Muscle layer of duodenum (tissue), 2 donors: ENCODE measurements around the gene CFAP52.
"Not testable (repeated sequence)": the region's sequence is repeated elsewhere in the genome, so short reads cannot be mapped to it uniquely, and the experiment has no call there.

Experiments
- H3K27ac ChIP-seq: one replicate; pipeline ENCODE4 v1.7.0; 2013; ENCODE audit warnings: mild to moderate bottlenecking, low read length
- H3K27me3 ChIP-seq: one replicate; pipeline ENCODE4 v1.7.0; 2013; ENCODE audit warnings: low read depth, mild to moderate bottlenecking, control low read depth, low read length
- H3K36me3 ChIP-seq, 2 donors: one replicate each; pipeline ENCODE4 v1.7.0; 2013; ENCODE audit warnings: low read length in 2 of 2, control low read depth in 1 of 2, mild to moderate bottlenecking in 1 of 2; ENCODE audit not compliant: insufficient read depth in 2 of 2, control insufficient read depth in 1 of 2
- H3K4me1 ChIP-seq, 2 donors: one replicate each; pipeline ENCODE4 v1.7.0; 2013; ENCODE audit warnings: low read length in 2 of 2, mild to moderate bottlenecking in 2 of 2, control low read depth in 1 of 2, moderate library complexity in 1 of 2; ENCODE audit not compliant: insufficient read depth in 2 of 2, control insufficient read depth in 1 of 2
- H3K4me3 ChIP-seq, 2 donors: one replicate each; pipeline ENCODE4 v1.7.0; 2013; ENCODE audit warnings: low read length in 2 of 2, low read depth in 1 of 2, mild to moderate bottlenecking in 1 of 2
- H3K9me3 ChIP-seq, 2 donors: one replicate each; pipeline ENCODE4 v1.7.0; 2013; ENCODE audit warnings: low read length in 2 of 2, control low read depth in 1 of 2, mild to moderate bottlenecking in 1 of 2; ENCODE audit not compliant: control insufficient read depth in 1 of 2
- donor health status: healthy.

CFAP52 gene

DNA sequence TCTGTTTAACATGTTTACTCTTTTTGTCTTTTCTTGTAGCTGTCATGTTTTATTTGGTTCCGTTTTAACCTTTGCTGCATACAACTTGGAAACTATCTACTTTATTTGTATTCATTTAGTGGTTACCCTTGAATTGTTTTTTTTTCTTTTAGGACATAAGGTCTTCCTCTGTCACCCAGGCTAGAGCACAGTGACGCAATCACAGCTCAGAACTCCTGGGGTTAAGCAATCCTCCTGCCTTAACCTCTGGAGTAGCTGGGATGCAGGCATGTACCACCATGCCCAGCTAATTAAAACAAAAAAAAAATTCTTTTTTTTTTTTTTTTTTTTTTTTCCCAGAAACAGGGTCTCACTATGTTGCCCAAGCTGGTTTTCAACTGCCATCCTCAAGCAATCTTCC is 39.0 kb downstream of the CFAP52 start:
- Histone ChIP-seq H3K4me3 (no peak overlapping the region), H3K36me3 (no peaks in the 10 kb centered on the region), H3K27ac (no peak overlapping the region), H3K9me3 (no peaks in the 10 kb centered on the region), H3K27me3 (no peaks in the 10 kb centered on the region), H3K4me1 (no peaks in the 10 kb centered on the region)

DNA sequence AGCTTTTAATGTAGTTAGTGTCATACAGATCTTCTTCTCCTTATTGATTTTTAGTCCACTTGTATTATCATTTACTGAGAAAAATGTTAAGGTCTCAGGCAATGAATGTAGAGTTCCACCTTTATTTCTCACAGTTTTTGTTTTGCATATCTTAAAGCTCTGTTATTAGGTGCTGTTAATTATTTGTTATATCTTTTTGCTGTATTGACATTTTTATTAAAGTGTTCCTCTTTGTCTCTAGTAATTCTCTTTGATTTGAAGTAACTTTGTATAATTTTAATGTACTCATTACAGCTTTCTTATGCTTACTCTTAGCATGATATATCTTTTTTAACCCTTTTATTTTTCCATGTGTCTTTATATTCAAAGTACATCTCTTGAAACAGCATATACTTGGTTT is 46.5 kb downstream of the CFAP52 start:
- no peaks in the 10 kb centered on the region for H3K27me3 ChIP-seq
- H3K4me1 ChIP-seq, result no peaks in the 10 kb centered on the region
- no peak overlapping the region for H3K27ac ChIP-seq
- peaks cover 5 to 18% of the 10 kb centered on the region in 2 donors for H3K9me3 ChIP-seq
- H3K36me3 ChIP-seq, result no peaks in the 10 kb centered on the region
- no peak overlapping the region for H3K4me3 ChIP-seq

DNA sequence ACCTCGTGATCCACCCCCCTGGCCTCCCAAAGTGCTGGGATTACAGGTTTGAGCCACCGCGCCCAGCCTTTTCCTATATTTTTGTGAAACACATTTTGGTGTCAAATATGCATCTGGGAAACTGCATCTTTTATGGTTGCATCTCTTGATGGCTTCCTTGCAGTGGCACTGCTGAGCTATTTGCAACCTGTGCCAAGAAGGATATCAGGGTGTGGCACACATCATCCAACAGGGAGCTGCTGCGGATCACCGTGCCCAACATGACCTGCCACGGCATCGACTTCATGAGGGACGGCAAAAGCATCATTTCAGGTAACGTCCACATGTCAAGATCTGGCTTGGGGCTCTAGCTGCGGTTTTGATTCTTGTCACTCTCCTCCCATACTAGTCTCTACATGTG is 52.1 kb downstream of the CFAP52 start:
- Histone ChIP-seq H3K27ac (no peak overlapping the region), H3K9me3 (peaks cover 5 to 9% of the 10 kb centered on the region in 2 donors), H3K4me3 (no peak overlapping the region), H3K36me3 (no peaks in the 10 kb centered on the region), H3K4me1 (no peaks in the 10 kb centered on the region), H3K27me3 (no peaks in the 10 kb centered on the region)

DNA sequence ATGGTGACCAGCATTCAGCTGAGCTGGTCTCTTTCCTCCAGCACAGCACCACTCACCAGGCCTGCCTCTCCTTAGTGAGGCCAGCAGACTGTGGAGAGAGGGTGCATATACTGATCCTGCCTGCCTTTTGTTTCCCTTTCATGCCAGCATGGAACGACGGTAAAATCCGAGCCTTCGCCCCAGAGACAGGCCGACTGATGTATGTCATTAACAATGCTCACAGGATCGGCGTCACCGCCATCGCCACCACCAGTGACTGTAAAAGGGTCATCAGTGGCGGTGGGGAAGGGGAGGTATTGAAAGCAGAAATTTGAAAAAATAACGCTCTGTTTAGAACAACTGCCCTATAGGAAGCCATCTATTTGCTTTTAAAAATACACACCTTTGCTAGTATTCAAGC is 56.3 kb downstream of the CFAP52 start:
- no peaks in the 10 kb centered on the region for H3K4me1 ChIP-seq
- no peaks in the 10 kb centered on the region for H3K9me3 ChIP-seq
- H3K4me3 ChIP-seq, result no peak overlapping the region
- no peaks in the 10 kb centered on the region for H3K36me3 ChIP-seq
- H3K27ac ChIP-seq, result no peak overlapping the region
- H3K27me3 ChIP-seq, result no peaks in the 10 kb centered on the region

DNA sequence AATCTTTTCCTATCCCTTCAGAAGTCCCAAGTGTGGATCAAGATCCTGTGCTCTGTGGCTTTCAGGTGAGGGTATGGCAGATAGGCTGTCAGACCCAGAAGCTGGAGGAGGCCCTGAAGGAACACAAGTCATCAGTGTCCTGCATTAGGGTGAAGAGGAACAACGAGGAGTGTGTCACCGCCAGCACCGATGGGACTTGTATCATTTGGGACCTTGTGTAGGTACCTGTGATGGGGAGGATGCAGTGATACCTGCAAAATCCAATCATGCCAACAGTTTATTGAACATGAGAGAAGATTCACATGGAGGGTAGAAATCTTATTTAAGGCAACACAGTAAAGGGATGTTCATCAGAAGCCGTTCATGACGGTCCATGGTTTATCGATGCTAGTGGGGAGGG is 58.9 kb downstream of the CFAP52 start:
- no peak overlapping the region for H3K27ac ChIP-seq
- no peak overlapping the region for H3K4me3 ChIP-seq
- no peaks in the 10 kb centered on the region for H3K9me3 ChIP-seq
- H3K27me3 ChIP-seq, result no peaks in the 10 kb centered on the region
- H3K36me3 ChIP-seq, result no peaks in the 10 kb centered on the region
- H3K4me1 ChIP-seq, result no peaks in the 10 kb centered on the region

DNA sequence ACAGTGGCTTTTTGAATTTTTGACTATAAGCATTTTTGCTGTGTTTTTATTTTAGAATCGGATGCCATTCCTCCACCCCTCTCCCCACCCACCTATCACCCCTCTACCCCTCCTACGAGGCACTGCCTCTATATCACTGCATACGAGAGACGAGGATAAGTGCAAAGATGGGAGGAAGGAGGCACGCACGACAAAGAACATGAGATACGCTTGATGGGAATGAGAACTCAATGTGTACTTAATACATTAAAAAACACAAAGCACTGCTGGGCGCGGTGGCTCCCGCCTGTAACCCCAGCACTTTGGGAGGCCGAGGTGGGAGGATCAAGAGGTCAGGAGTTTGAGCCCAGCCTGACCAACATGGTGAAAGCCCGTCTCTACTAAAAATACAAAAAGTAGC is 60.1 kb downstream of the CFAP52 start:
- Histone ChIP-seq H3K4me3 (no peak overlapping the region), H3K27me3 (no peaks in the 10 kb centered on the region), H3K27ac (no peak overlapping the region), H3K36me3 (no peaks in the 10 kb centered on the region), H3K9me3 (no peaks in the 10 kb centered on the region), H3K4me1 (no peaks in the 10 kb centered on the region)

DNA sequence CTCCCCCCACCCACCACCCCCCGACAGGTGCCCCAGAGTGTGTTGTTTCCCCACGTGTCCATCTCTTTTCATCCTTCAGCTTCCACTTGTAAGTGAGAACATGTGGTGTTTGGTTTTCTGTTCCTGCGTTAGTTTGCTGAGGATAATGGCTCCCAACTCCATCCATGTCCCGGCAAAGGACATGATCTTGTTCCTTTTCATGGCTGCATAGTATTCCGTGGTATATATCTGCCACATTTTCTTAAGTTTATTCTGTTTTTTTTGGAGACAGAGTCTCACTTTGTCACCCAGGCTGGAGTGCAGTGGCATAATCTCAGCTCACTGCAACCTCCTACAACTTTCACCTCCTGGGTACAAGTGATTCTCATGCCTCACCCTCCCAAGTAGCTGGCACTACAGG is 63.9 kb downstream of the CFAP52 start:
- H3K4me3 ChIP-seq, H3K4me1 ChIP-seq, H3K27me3 ChIP-seq, H3K36me3 ChIP-seq, H3K27ac ChIP-seq, H3K9me3 ChIP-seq: not testable (repeated sequence)

DNA sequence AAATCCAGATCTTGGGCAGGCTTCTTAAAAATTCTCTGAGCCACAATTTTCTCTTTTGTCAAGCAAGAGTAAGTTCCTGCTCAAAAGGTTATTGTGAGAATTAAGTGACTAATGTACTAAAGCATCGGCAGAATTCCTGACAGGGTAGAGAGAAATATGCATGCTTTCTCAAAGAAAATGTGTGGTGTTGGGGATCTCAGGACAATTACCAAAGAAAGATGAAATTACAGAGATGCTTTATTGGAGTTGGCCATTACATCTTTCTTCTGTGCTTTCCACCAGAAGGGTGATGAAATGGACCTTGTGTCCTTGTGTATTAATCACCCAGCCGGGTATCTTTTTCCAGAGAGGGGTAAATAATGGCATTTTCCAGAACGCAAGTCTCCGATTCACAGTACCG is 67.2 kb downstream of the CFAP52 start:
- peaks cover 9% of the 10 kb centered on the region for H3K27me3 ChIP-seq
- H3K27ac ChIP-seq, result no peak overlapping the region
- no peaks in the 10 kb centered on the region for H3K36me3 ChIP-seq
- no peak overlapping the region for H3K4me3 ChIP-seq
- peaks cover 0 to 20% of the 10 kb centered on the region in 2 donors for H3K4me1 ChIP-seq
- H3K9me3 ChIP-seq, result peaks cover 0 to 3% of the 10 kb centered on the region in 2 donors

DNA sequence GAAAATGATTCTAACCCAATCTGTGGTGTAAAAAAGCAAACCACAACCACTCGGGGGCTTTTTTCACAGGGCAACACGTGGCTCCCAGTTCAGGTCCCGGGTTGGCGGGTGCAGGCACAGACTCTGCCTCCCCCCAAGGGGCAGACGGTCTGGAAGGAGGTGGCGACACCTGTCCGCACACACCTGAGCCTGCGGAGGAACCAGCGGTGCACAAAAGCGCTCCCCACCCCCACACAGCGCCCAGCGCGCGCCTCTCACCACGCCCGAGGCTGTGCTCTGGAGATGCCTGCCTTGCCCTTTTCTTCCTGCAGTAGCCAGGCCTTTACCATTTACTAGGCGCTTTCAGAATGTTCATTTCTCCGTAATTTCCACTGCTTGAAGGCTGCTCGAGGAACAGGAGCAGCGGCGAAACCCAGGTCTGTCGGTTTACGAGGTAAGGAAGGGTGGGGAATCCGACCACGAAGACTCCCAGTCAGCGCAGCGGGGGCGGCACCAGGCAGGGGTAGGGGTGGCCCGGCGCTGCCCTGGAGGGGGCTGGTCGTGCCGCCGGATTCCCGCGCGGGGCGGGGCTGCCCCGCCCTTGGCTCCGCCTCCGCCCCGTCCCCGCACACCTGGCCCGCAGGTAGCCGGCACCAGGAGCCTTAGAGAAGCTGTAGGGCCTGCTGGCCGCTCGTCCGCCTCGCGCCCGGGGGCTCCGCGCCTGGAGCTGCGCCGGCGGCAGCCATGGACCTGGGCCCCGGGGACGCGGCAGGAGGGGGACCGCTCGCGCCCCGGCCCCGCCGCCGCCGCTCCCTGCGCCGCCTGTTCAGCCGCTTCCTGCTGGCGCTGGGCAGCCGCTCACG is 68.7 kb downstream of the CFAP52 start, which contains the start of gene USP43:
USP43 (plus strand) TSS at position 608 of the 842 bp plus-strand sequence; CDS start at position 724, 116 bp downstream.
- H3K36me3 ChIP-seq, result no peaks in the 10 kb centered on the region
- H3K27ac ChIP-seq, result peak within 1 kb of the TSS; percentile 83
- H3K4me3 ChIP-seq, result peak within 1 kb of the TSS; percentile 78 to 79
- peaks cover 0 to 20% of the 10 kb centered on the region in 2 donors for H3K4me1 ChIP-seq
- peaks cover 0 to 3% of the 10 kb centered on the region in 2 donors for H3K9me3 ChIP-seq
- peaks cover 9% of the 10 kb centered on the region for H3K27me3 ChIP-seq

DNA sequence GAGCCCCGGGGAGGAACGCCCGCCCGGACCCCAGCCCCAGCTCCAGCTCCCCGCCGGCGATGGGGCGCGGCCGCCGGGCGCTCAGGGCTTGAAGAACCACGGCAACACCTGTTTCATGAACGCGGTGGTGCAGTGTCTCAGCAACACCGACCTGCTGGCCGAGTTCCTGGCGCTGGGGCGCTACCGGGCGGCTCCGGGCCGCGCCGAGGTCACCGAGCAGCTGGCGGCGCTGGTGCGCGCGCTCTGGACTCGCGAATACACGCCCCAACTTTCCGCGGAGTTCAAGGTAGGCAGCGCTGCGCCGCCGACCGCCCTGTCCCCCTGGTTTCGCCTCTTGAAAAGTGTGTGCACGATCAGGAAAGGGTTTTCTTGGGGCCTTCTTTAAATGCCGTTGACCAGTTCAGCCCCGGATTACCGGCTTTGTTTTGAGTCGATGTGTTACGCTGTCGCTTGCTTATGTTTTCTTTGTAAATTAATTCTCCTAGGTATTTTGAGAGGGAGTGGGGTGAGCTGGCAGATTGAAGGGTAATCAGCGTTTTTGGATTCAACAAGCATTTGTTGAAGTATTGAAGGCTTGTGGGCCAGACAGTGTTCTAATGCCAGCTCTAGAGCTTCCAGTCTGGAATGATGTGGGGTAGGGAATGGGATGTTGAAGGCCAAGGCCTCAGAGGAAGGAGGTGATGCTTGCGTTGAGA is 69.6 kb downstream of the CFAP52 start:
- peaks cover 0 to 3% of the 10 kb centered on the region in 2 donors for H3K9me3 ChIP-seq
- H3K4me1 ChIP-seq, result peaks cover 0 to 20% of the 10 kb centered on the region in 2 donors
- peak overlapping the region; percentile 49 for H3K27ac ChIP-seq
- H3K4me3 ChIP-seq, result peak overlapping the region; percentile 60 to 79
- peaks cover 9% of the 10 kb centered on the region for H3K27me3 ChIP-seq
- H3K36me3 ChIP-seq, result no peaks in the 10 kb centered on the region

DNA sequence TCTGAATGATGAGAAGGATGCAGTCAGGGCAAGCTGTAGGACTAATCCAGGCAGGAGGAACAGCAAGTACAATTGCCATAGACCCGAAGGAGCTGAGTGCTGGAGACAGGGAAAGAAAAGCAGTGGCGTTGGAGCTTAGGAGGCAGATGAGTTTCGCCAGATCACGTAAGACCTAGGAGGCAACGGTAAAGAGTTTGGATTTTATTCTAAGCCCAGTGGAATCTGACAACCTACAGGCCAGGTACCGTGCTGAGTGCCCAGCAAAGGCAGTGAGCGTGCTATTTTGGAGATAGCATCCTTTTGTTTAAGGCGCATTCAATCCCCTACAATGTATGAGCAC is 70.1 kb downstream of the CFAP52 start:
- Histone ChIP-seq H3K4me3 (peak overlapping the region in 1 of 2 donors; percentile 60), H3K36me3 (no peaks in the 10 kb centered on the region), H3K9me3 (peaks cover 0 to 3% of the 10 kb centered on the region in 2 donors), H3K4me1 (peaks cover 0 to 20% of the 10 kb centered on the region in 2 donors), H3K27ac (peak overlapping the region; percentile 49), H3K27me3 (peaks cover 9% of the 10 kb centered on the region)
